H9 (cell line): Measurements from ENCODE around the gene ELFN2. TPM values are rescaled to one million over a fixed set of nuclear protein-coding genes. Genes with fewer than 3 reads are reported as not detected.

Source experiments
- DNase-seq: peaks from one replicate; pipeline ENCODE4 v3.0.0-alpha.2; 2017
- H2AFZ ChIP-seq: one replicate; pipeline ENCODE4 v1.6.1; 2013; ENCODE audit warnings: mild to moderate bottlenecking, low read length, control low read depth, moderate library complexity
- H2AK5ac ChIP-seq: 2 replicates; pipeline ENCODE4 v1.6.1; 2013; ENCODE audit warnings: low read length, control low read depth, mixed read lengths; ENCODE audit not compliant: insufficient read length
- H2BK120ac ChIP-seq: one replicate; pipeline ENCODE4 v1.6.1; 2013; ENCODE audit warnings: low read depth, mild to moderate bottlenecking, low read length, control low read depth, inconsistent platforms; ENCODE audit not compliant: poor library complexity, severe bottlenecking
- H2BK12ac ChIP-seq: 2 replicates; pipeline ENCODE4 v1.6.1; 2013; ENCODE audit warnings: low read length, control low read depth, mixed read lengths, low read depth; ENCODE audit not compliant: insufficient read length
- H2BK15ac ChIP-seq: 2 replicates; pipeline ENCODE4 v1.6.1; 2013; ENCODE audit warnings: low read depth, low read length, control low read depth
- H2BK20ac ChIP-seq: one replicate; pipeline ENCODE4 v1.6.1; 2013; ENCODE audit warnings: low read depth, mild to moderate bottlenecking, low read length, control low read depth, inconsistent platforms; ENCODE audit not compliant: poor library complexity, severe bottlenecking
- H2BK5ac ChIP-seq: 2 replicates; pipeline ENCODE4 v1.6.1; 2013; ENCODE audit warnings: low read length, control low read depth, mixed read lengths; ENCODE audit not compliant: insufficient read length
- H3K14ac ChIP-seq: 2 replicates; pipeline ENCODE4 v1.6.1; 2013; ENCODE audit warnings: low read length, control low read depth; ENCODE audit not compliant: insufficient read depth
- H3K18ac ChIP-seq: 2 replicates; pipeline ENCODE4 v1.6.1; 2013; ENCODE audit warnings: low read depth, mild to moderate bottlenecking, mixed read lengths, low read length, control low read depth; ENCODE audit not compliant: insufficient read length
- H3K23ac ChIP-seq: 2 replicates; pipeline ENCODE4 v1.6.1; 2013; ENCODE audit warnings: low read length, control low read depth, mixed read lengths, low read depth; ENCODE audit not compliant: insufficient read length
- H3K23me2 ChIP-seq: 2 replicates; pipeline ENCODE4 v1.6.1; 2013; ENCODE audit warnings: low read depth, mild to moderate bottlenecking, mixed read lengths, low read length, control low read depth; ENCODE audit not compliant: insufficient read length, poor library complexity, severe bottlenecking
- H3K27ac ChIP-seq: 2 replicates; pipeline ENCODE4 v1.5.1; 2013; ENCODE audit warnings: low read length, control low read depth, mixed read lengths, low read depth; ENCODE audit not compliant: insufficient read length
- H3K27me3 ChIP-seq: 2 replicates; pipeline ENCODE4 v1.6.1; 2013; ENCODE audit warnings: low read length, control low read depth, inconsistent platforms; ENCODE audit not compliant: insufficient read depth
- H3K4ac ChIP-seq: 2 replicates; pipeline ENCODE4 v1.6.1; 2013; ENCODE audit warnings: low read depth, mild to moderate bottlenecking, control low read depth, inconsistent platforms, low read length, moderate library complexity
- H3K4me1 ChIP-seq: 2 replicates; pipeline ENCODE4 v1.6.1; 2013; ENCODE audit warnings: low read length, control low read depth, inconsistent platforms; ENCODE audit not compliant: insufficient read depth
- H3K4me2 ChIP-seq: 2 replicates; pipeline ENCODE4 v1.6.1; 2013; ENCODE audit warnings: low read length, control low read depth, mixed read lengths; ENCODE audit not compliant: insufficient read length, insufficient read depth
- H3K56ac ChIP-seq: 2 replicates; pipeline ENCODE4 v1.6.1; 2013; ENCODE audit warnings: low read depth, mild to moderate bottlenecking, mixed read lengths, low read length, control low read depth; ENCODE audit not compliant: insufficient read length
- H3K79me1 ChIP-seq: 2 replicates; pipeline ENCODE4 v1.6.1; 2013; ENCODE audit warnings: low read depth, mild to moderate bottlenecking, moderate library complexity, low read length, control low read depth, inconsistent platforms; ENCODE audit not compliant: insufficient read depth, poor library complexity, severe bottlenecking
- H3K79me2 ChIP-seq: 2 replicates; pipeline ENCODE4 v1.6.1; 2013; ENCODE audit warnings: low read length, control low read depth, inconsistent platforms; ENCODE audit not compliant: insufficient read depth
- H3K9ac ChIP-seq: 2 replicates; pipeline ENCODE4 v1.6.1; 2013; ENCODE audit warnings: low read length, control low read depth, mixed read lengths; ENCODE audit not compliant: insufficient read length; ENCODE audit errors: extremely low read depth
- H3K9me3 ChIP-seq: one replicate; pipeline ENCODE4 v1.6.1; 2013; ENCODE audit warnings: low read depth, low read length, inconsistent platforms; ENCODE audit not compliant: control insufficient read depth
- H3T11ph ChIP-seq: one replicate; pipeline ENCODE4 v1.6.1; 2013; ENCODE audit warnings: mild to moderate bottlenecking, low read length, control low read depth, inconsistent platforms
- H4K20me1 ChIP-seq: one replicate; pipeline ENCODE4 v1.6.1; 2013; ENCODE audit not compliant: control insufficient read depth, insufficient read length, insufficient read depth
- H4K5ac ChIP-seq: 2 replicates; pipeline ENCODE4 v1.6.1; 2013; ENCODE audit warnings: low read depth, mild to moderate bottlenecking, mixed read lengths, low read length, control low read depth; ENCODE audit not compliant: insufficient read length
- H4K8ac ChIP-seq: replicated peaks from 2 replicates; pipeline ENCODE4 v1.6.1; 2013; ENCODE audit warnings: low read length, control low read depth, mixed read lengths, low read depth; ENCODE audit not compliant: insufficient read length
- H4K91ac ChIP-seq: 2 replicates; pipeline ENCODE4 v1.6.1; 2013; ENCODE audit warnings: low read depth, mild to moderate bottlenecking, moderate library complexity, mixed read lengths, low read length, control low read depth; ENCODE audit not compliant: insufficient read length
- H3K27ac Mint-ChIP-seq, 3 experiments: 2 replicates in 2 of 3; 3 replicates in 1 of 3; pipeline ENCODE4 v1.8.0; 2020 to 2021; ENCODE audit warnings: mixed read lengths in 3 of 3, mild to moderate bottlenecking in 1 of 3, moderate library complexity in 1 of 3
- H3K27me3 Mint-ChIP-seq: 2 replicates; pipeline ENCODE4 v1.8.0; 2021; ENCODE audit warnings: low read depth, mild to moderate bottlenecking, moderate library complexity, mixed read lengths
- H3K36me3 Mint-ChIP-seq, 3 experiments: 2 replicates in 2 of 3; 3 replicates in 1 of 3; pipeline ENCODE4 v1.8.0; 2020 to 2021; ENCODE audit warnings: low read depth in 3 of 3, mixed read lengths in 3 of 3; ENCODE audit not compliant: insufficient read depth in 1 of 3
- H3K4me1 Mint-ChIP-seq, 2 experiments: 2 replicates each; pipeline ENCODE4 v1.8.0; 2020; ENCODE audit warnings: mixed read lengths in 2 of 2
- H3K4me3 Mint-ChIP-seq, 2 experiments: 2 replicates in 1 of 2; 3 replicates in 1 of 2; pipeline ENCODE4 v1.8.0; 2020 to 2021; ENCODE audit warnings: mild to moderate bottlenecking in 2 of 2, mixed read lengths in 2 of 2, moderate library complexity in 1 of 2
- H3K9me3 Mint-ChIP-seq, 2 experiments: 2 replicates in 1 of 2; 3 replicates in 1 of 2; pipeline ENCODE4 v1.8.0; 2020; ENCODE audit warnings: mild to moderate bottlenecking in 2 of 2, mixed read lengths in 2 of 2, moderate library complexity in 1 of 2
- CTCF ChIP-seq: fragments of 200-600 bp; sonication (generic); conservative IDR thresholded peaks from 3 replicates; pipeline ENCODE4 v1.8.0; 2021; ENCODE audit warnings: antibody characterized with exemption, mild to moderate bottlenecking
- WGBS: extraction: QIAGEN DNeasy Blood & Tissue Kit; methylation state at CpG from one replicate; pipeline ENCODE4 v1.1.7; 2013; ENCODE audit warnings: missing lambda C conversion rate, low lambda C conversion rate, mixed read lengths; ENCODE audit not compliant: insufficient read length; ENCODE audit errors: extremely low coverage; 5-methylcytosine and 5-hydroxymethylcytosine counted together
- total RNA-seq: library from RNA; stranded (reverse); gene quantifications from 2 replicates; pipeline ENCODE4 v1.2.1, GENCODE V29; 2021

Gene ELFN2
- total RNA-seq, 1 experiment from 2014 or later: 0.70 TPM

- Histone ChIP-seq H2BK15ac (no peak overlapping the region), H3K79me2 (no peaks in the 10 kb centered on the region), H3T11ph (no peak overlapping the region), H3K4me2 (no peak overlapping the region), H2BK120ac (no peak overlapping the region), H3K27ac (no peak overlapping the region), H3K56ac (no peak overlapping the region), H3K4ac (no peak overlapping the region), H3K9me3 (no peaks in the 10 kb centered on the region), H3K14ac (no peak overlapping the region), H3K79me1 (no peaks in the 10 kb centered on the region), H2BK12ac (no peak overlapping the region), H2AK5ac (no peak overlapping the region), H4K8ac (no peak overlapping the region), H4K5ac (no peak overlapping the region), H3K23ac (no peak overlapping the region), H2BK5ac (no peak overlapping the region), H3K27me3 (no peaks in the 10 kb centered on the region), H3K4me1 (no peaks in the 10 kb centered on the region), H3K23me2 (no peaks in the 10 kb centered on the region), H3K9ac (no peak overlapping the region), H2AFZ (no peak overlapping the region), H4K20me1 (no peaks in the 10 kb centered on the region), H4K91ac (no peak overlapping the region), H3K18ac (no peak overlapping the region), H2BK20ac (no peak overlapping the region)
- peaks cover 5% of the 10 kb centered on the region in 2 experiments; a peak in 4 of 5 replicates for H3K9me3 Mint-ChIP-seq
- H3K4me3 Mint-ChIP-seq: no peak overlapping the region
- DNase-seq: no peak
- TF ChIP-seq CTCF: no peak
- H3K36me3 Mint-ChIP-seq: peaks cover 0 to 4% (median 3%) of the 10 kb centered on the region in 3 experiments; a peak in 1 of 7 replicates
- WGBS: no CpG with 5 or more reads among the region's 2 CpGs
- H3K4me1 Mint-ChIP-seq: no peaks in the 10 kb centered on the region
- no peak overlapping the region for H3K27ac Mint-ChIP-seq
- peaks cover 43% of the 10 kb centered on the region for H3K27me3 Mint-ChIP-seq
These were observed 15.3 kb upstream of the ELFN2 start for GRCh38 chr22:37442537-37442936.
